ENCODE results near the gene RSPH9. TPM values are rescaled to one million over a fixed set of nuclear protein-coding genes. Genes with fewer than 3 reads are reported as not detected.
A peak's percentile ranks its signal among the peaks of the same experiment; 100 is the strongest.

Gene RSPH9, protein sequence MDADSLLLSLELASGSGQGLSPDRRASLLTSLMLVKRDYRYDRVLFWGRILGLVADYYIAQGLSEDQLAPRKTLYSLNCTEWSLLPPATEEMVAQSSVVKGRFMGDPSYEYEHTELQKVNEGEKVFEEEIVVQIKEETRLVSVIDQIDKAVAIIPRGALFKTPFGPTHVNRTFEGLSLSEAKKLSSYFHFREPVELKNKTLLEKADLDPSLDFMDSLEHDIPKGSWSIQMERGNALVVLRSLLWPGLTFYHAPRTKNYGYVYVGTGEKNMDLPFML
- total RNA-seq (2014; rRNA removed) (not detected in 2 replicates), Bru-seq, nascent RNA (percentile 22 among the genes with signal in this experiment), BruChase-seq, experiment 1, labeled RNA remaining after a 6-hour chase (percentile 44 among the genes with signal in this experiment), BruChase-seq, experiment 2, labeled RNA remaining after a 2-hour chase (percentile 34 among the genes with signal in this experiment)
- long read RNA-seq, partial matches to known transcripts: 0 of 3 reads
- long read RNA-seq, other reads (novel, unspliced or antisense): 3 of 3 reads

DNA sequence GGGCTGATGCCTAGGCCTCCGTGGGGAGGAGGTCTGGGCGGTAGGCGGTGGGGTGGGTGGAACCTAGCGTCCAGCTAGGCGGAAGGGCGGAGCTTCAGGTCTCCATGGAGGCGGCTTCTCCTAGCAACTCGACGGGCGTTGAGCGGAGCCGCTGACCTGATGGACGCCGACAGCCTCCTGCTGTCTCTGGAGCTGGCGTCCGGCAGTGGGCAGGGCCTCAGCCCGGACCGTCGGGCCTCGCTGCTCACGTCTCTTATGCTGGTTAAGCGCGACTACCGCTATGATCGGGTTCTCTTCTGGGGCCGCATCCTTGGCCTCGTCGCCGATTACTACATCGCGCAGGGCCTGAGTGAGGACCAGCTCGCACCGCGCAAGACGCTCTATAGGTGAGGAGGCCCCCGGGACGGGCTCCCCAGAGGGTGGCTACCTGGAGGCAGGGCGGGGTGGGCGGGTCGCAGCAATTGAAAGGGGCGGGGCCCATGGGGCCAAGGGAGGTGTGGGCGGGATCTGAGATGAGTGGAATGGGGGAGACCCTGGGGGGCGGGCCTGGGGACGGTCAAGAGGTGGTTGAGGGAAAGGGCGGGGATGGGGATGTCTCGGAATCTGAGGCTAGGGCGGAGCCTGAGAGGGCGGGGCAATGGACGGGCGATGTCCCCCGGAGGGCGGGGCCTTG lies at the start of gene RSPH9:
Gene RSPH9, plus strand, starts transcription at position 97 of the 673 bp plus-strand sequence. Its CDS starts 63 bp downstream, at position 160.
- Histone ChIP-seq H3K4me1 (ENCODE audit: insufficient read depth, low read length) (no peaks in the 10 kb centered on the region), H3K4me3 (ENCODE audit: low read length) (no peak within 1 kb of the TSS), H3K27me3 (ENCODE audit: low read length) (no peaks in the 10 kb centered on the region), H3K79me2 (ENCODE audit: low read length) (peaks cover 17% of the 10 kb centered on the region), H4K20me1 (ENCODE audit: low read length) (no peaks in the 10 kb centered on the region), H3K9ac (ENCODE audit: low read length) (no peak within 1 kb of the TSS), H3F3A (ENCODE audit: low read length, unreplicated experiment) (no peaks in the 10 kb centered on the region), H3K9me3 (ENCODE audit: low read length) (no peaks in the 10 kb centered on the region), H3K27ac (ENCODE audit: low read length) (no peak within 1 kb of the TSS), H2AFZ (ENCODE audit: low read length) (no peak within 1 kb of the TSS), H3K4me2 (ENCODE audit: low read length) (no peak within 1 kb of the TSS), H3K36me3 (ENCODE audit: low read depth, low read length) (peaks cover 21% of the 10 kb centered on the region), H3K9me2 (replicated peaks; ENCODE audit: low read length) (no peaks in the 10 kb centered on the region)
- intact Hi-C loops (cut with micrococcal nuclease): no loop called here
- CTCF ChIA-PET: no interaction called here
- no peak for ATAC-seq
- no peak for DNase-seq
- POLR2A ChIA-PET (ENCODE audit: unreplicated experiment): no interaction called here
- BruUV-seq (replicated peaks): no TSS peak
- no peak for TF ChIP-seq EZH2 (IDR thresholded peaks at IDR 0.05; ENCODE audit: low read length, unreplicated experiment)
- no peak for TF ChIP-seq EZH2phosphoT487 (IDR thresholded peaks at IDR 0.05; ENCODE audit: borderline replicate concordance, low read length)
- TF ChIP-seq, protein P1, sequence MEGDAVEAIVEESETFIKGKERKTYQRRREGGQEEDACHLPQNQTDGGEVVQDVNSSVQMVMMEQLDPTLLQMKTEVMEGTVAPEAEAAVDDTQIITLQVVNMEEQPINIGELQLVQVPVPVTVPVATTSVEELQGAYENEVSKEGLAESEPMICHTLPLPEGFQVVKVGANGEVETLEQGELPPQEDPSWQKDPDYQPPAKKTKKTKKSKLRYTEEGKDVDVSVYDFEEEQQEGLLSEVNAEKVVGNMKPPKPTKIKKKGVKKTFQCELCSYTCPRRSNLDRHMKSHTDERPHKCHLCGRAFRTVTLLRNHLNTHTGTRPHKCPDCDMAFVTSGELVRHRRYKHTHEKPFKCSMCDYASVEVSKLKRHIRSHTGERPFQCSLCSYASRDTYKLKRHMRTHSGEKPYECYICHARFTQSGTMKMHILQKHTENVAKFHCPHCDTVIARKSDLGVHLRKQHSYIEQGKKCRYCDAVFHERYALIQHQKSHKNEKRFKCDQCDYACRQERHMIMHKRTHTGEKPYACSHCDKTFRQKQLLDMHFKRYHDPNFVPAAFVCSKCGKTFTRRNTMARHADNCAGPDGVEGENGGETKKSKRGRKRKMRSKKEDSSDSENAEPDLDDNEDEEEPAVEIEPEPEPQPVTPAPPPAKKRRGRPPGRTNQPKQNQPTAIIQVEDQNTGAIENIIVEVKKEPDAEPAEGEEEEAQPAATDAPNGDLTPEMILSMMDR (conservative IDR thresholded peaks at IDR 0.05; ENCODE audit: low read depth, low read length): no peak

DNA sequence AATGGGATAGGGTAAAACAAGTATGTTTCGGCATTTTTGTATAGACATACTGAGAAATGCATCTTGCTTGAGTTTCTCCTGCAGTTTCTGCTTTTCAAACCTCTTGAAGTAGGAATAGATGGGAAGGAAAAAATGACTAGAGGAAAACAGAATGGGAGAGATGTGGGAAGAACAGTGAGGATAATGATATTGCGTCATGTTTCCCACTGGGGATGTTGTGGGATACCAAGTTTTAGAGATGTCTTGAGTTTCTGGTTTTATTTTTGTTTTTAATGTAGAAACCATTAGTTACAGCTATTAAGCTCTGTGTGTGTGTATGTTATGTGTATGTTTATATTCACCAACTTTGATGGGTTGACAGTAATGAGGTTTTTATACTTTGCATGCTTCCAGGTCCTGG lies 44.2 kb upstream of the RSPH9 start:
- intact Hi-C loops (cut with micrococcal nuclease): no loop called here
- CTCF ChIA-PET: no interaction called here
- H4K20me1 ChIP-seq (ENCODE audit: low read length): no peaks in the 10 kb centered on the region
- DNase-seq (no peak), ATAC-seq (no peak)
- BruUV-seq (replicated peaks): no TSS peak
- H3K27me3 ChIP-seq (ENCODE audit: low read length): no peaks in the 10 kb centered on the region
- peaks cover 18% of the 10 kb centered on the region for H3K36me3 ChIP-seq (ENCODE audit: low read depth, low read length)
- no peak overlapping the region for H3K9ac ChIP-seq (ENCODE audit: low read length)
- no peak overlapping the region for H2AFZ ChIP-seq (ENCODE audit: low read length)
- no peaks in the 10 kb centered on the region for H3F3A ChIP-seq (ENCODE audit: low read length, unreplicated experiment)
- H3K4me1 ChIP-seq (ENCODE audit: insufficient read depth, low read length): peaks cover 8% of the 10 kb centered on the region; the same call in 1 of the 2 replicates
- H3K27ac ChIP-seq (ENCODE audit: low read length): no peak overlapping the region
- TF ChIP-seq, protein P1 (conservative IDR thresholded peaks at IDR 0.05; ENCODE audit: low read depth, low read length): no peak
- TF ChIP-seq EZH2 (IDR thresholded peaks at IDR 0.05; ENCODE audit: low read length, unreplicated experiment): no peak
- TF ChIP-seq EZH2phosphoT487 (IDR thresholded peaks at IDR 0.05; ENCODE audit: borderline replicate concordance, low read length): no peak
- no peaks in the 10 kb centered on the region for H3K9me3 ChIP-seq (ENCODE audit: low read length)
- no peaks in the 10 kb centered on the region for H3K79me2 ChIP-seq (ENCODE audit: low read length)
- no peaks in the 10 kb centered on the region for H3K9me2 ChIP-seq (replicated peaks; ENCODE audit: low read length)
- POLR2A ChIA-PET (ENCODE audit: unreplicated experiment): no interaction called here
- H3K4me2 ChIP-seq (ENCODE audit: low read length): no peak overlapping the region
- no peak overlapping the region for H3K4me3 ChIP-seq (ENCODE audit: low read length)

Measured in PC-3 (cell line).